ENCODE measurements around the gene FAM107B.
"Not testable (repeated sequence)": the region's sequence is repeated elsewhere in the genome, so short reads cannot be mapped to it uniquely, and the experiment has no call there.

Gene FAM107B

DNA sequence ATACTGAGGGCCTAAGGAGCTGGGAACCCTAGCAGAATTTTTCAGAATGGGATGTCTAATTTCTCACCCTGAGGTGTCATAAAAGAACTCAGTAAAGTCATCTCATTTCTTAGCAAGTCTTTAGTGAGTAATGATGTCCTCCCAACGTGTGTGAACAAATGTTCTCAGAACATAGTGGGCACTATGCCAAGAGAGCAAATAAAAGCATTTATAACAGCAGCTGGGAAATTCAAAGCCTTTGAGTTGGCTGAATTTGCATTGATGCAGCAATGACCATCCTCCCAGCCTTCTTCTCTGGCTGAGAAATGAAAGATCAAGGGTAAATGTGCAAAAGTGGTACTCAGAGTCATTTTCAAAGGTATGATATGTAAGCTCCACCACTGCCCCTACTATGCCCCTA, 109.4 kb downstream of the FAM107B start:
- H3K9me3 ChIP-seq = no peaks in the 10 kb centered on the region
- no peak for DNase-seq
- peaks cover 0 to 2% (median 0%) of the 10 kb centered on the region in 4 donors for H3K4me1 ChIP-seq
- H3K36me3 ChIP-seq = no peaks in the 10 kb centered on the region
- intact Hi-C loops (cut with DNase I; ENCODE audit: low total_unique reads) = no loop called here
- H3K4me3 ChIP-seq = no peak overlapping the region
- H3K27ac ChIP-seq = no peak overlapping the region
- TF ChIP-seq, protein P1, sequence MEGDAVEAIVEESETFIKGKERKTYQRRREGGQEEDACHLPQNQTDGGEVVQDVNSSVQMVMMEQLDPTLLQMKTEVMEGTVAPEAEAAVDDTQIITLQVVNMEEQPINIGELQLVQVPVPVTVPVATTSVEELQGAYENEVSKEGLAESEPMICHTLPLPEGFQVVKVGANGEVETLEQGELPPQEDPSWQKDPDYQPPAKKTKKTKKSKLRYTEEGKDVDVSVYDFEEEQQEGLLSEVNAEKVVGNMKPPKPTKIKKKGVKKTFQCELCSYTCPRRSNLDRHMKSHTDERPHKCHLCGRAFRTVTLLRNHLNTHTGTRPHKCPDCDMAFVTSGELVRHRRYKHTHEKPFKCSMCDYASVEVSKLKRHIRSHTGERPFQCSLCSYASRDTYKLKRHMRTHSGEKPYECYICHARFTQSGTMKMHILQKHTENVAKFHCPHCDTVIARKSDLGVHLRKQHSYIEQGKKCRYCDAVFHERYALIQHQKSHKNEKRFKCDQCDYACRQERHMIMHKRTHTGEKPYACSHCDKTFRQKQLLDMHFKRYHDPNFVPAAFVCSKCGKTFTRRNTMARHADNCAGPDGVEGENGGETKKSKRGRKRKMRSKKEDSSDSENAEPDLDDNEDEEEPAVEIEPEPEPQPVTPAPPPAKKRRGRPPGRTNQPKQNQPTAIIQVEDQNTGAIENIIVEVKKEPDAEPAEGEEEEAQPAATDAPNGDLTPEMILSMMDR (IDR thresholded peaks at IDR 0.05) = no peak
- no peaks in the 10 kb centered on the region for H3K27me3 ChIP-seq

DNA sequence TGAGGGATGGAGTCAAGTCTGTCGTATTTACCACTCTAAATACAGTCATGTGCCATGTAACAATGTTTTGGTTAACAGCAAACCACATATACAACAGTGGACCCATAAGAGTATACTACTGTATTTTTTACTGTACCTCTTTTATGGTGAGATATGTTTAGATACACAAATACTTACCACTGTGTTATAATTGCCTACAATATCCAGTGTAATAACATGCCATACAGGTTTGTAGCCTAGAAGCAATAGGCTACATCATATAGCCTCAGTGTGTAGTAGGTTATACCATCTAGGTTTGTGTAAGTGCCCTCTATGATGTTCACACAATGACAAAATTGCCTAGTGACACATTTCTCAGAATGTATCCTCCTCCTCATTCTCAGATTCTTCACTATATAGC, 110.4 kb downstream of the FAM107B start:
- H3K4me3 ChIP-seq = no peak overlapping the region
- intact Hi-C loops (cut with DNase I; ENCODE audit: low total_unique reads) = no loop called here
- H3K4me1 ChIP-seq = no peaks in the 10 kb centered on the region
- H3K9me3 ChIP-seq = no peaks in the 10 kb centered on the region
- no peak overlapping the region for H3K27ac ChIP-seq
- DNase-seq = no peak
- TF ChIP-seq, protein P1 (IDR thresholded peaks at IDR 0.05) = no peak
- no peaks in the 10 kb centered on the region for H3K27me3 ChIP-seq
- H3K36me3 ChIP-seq = no peaks in the 10 kb centered on the region

DNA sequence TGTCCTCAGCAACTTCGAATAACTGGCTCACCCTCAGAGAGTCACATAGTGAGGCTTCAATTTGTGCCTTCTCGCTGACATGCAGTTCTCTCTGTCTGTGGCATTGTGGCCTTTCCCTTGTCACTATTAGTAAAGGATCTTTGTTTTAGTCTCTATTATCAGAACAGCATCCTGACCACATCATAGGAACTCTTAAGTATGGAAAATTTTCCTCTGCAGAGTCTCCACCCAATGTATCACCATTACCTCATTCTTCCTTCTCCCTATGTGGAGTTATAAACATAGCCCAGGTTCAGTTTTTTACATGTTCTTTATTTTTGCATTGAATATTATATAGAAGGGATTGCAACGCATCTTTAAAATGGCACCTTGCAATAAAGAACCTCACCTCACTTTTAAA, 112.9 kb downstream of the FAM107B start:
- H3K36me3 ChIP-seq = no peaks in the 10 kb centered on the region
- no peak for DNase-seq
- H3K4me3 ChIP-seq = no peak overlapping the region
- intact Hi-C loops (cut with DNase I; ENCODE audit: low total_unique reads) = no loop called here
- TF ChIP-seq, protein P1 (IDR thresholded peaks at IDR 0.05) = no peak
- no peaks in the 10 kb centered on the region for H3K27me3 ChIP-seq
- H3K4me1 ChIP-seq = no peaks in the 10 kb centered on the region
- H3K9me3 ChIP-seq = no peaks in the 10 kb centered on the region
- H3K27ac ChIP-seq = no peak overlapping the region

DNA sequence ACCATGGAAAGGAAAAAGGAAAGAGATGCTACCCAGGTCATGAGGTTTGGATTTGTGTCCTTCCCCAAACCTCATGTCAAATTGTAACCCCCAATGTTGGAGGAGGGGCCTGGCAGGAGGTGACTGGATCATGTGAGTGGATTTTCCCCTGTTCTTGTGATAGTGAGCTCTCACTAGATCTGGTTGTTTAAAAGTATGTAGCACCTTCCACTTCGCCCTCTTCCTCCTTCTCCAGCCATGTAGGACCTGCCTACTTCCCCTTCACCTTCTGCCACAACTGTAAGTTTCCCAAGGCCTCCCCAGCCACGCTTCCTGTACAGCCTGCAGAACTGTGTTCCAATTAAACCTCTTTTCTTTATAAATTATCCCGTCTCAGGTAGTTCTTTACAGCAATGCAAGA, 113.9 kb downstream of the FAM107B start:
- no peaks in the 10 kb centered on the region for H3K4me1 ChIP-seq
- DNase-seq = no peak
- no peaks in the 10 kb centered on the region for H3K36me3 ChIP-seq
- no peak overlapping the region for H3K4me3 ChIP-seq
- intact Hi-C loops (cut with DNase I; ENCODE audit: low total_unique reads) = no loop called here
- no peak overlapping the region for H3K27ac ChIP-seq
- H3K9me3 ChIP-seq = no peaks in the 10 kb centered on the region
- H3K27me3 ChIP-seq = no peaks in the 10 kb centered on the region
- TF ChIP-seq, protein P1 (IDR thresholded peaks at IDR 0.05) = no peak

DNA sequence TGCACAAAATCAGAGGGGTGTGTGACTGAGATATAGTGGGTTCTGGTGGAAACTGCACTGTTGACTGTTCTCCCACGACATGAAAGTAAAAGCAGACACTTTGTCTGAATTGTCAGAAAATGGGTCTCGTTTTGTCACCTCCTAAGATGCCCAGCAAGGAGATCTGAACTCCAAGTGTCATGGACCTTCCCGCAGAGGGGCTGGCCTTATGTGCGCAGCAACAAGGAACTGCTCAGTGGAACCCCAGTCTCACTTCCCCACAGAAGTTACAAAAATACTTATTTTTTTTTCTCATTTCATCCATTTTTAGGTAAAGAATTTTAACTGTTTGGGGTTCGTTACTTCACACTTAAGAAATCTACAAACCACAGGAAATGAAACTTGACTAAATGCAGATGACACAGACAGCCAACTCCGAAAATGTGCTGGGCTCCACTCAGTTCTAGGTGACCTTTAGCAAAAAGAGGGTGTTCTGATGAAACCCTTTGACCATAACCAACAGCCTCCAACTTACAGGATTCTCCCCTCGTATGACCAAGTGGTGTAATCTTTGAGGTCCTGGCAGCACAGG, 115.0 kb downstream of the FAM107B start:
- no peaks in the 10 kb centered on the region for H3K36me3 ChIP-seq
- H3K4me1 ChIP-seq = peaks cover 0 to 7% (median 1%) of the 10 kb centered on the region in 4 donors
- no peak for DNase-seq
- no peaks in the 10 kb centered on the region for H3K9me3 ChIP-seq
- H3K4me3 ChIP-seq = no peak overlapping the region
- intact Hi-C loops (cut with DNase I; ENCODE audit: low total_unique reads) = no loop called here
- no peak overlapping the region for H3K27ac ChIP-seq
- no peaks in the 10 kb centered on the region for H3K27me3 ChIP-seq
- TF ChIP-seq, protein P1 (IDR thresholded peaks at IDR 0.05) = no peak

DNA sequence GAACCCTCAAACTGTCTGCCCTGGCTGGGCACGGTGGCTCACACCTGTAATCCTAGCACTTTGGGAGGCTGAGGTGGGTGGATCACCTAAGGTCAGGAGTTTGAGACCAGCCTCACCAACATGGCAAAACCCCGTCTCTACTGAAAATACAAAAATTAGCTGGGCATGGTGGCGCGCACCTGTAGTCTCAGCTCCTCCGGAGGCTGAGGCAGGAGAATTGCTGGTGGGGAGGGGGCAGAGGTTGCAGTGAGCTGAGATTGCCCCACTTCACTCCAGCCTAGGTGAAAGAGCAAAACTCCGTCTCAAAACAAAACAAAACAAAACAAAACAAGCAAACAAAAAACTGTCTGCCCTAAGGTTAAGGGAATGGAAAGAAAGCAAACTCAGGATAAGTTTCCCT, 115.6 kb downstream of the FAM107B start:
- H3K4me1 ChIP-seq = peaks cover 0 to 13% (median 4%) of the 10 kb centered on the region in 4 donors
- intact Hi-C loops (cut with DNase I; ENCODE audit: low total_unique reads); H3K27ac ChIP-seq; H3K27me3 ChIP-seq; H3K4me3 ChIP-seq; DNase-seq; H3K9me3 ChIP-seq; H3K36me3 ChIP-seq: not testable (repeated sequence)

Data from tibial artery (tissue), 4 donors.